IPS-18c (cell line): ENCODE measurements around the gene ZNF57.
"Not testable (repeated sequence)": the region's sequence is repeated elsewhere in the genome, so short reads cannot be mapped to it uniquely, and the experiment has no call there.

Source experiments
- H3K4me3 ChIP-seq: 2 replicates; pipeline ENCODE4 v1.7.0; 2013; ENCODE audit warnings: low read depth, mild to moderate bottlenecking, low read length, moderate library complexity; ENCODE audit not compliant: insufficient read depth
- H3K9me3 ChIP-seq: one replicate; pipeline ENCODE4 v1.6.1; 2013; ENCODE audit warnings: mild to moderate bottlenecking, low read length, moderate library complexity; ENCODE audit not compliant: control insufficient read depth, insufficient read depth

The ZNF57 gene

DNA sequence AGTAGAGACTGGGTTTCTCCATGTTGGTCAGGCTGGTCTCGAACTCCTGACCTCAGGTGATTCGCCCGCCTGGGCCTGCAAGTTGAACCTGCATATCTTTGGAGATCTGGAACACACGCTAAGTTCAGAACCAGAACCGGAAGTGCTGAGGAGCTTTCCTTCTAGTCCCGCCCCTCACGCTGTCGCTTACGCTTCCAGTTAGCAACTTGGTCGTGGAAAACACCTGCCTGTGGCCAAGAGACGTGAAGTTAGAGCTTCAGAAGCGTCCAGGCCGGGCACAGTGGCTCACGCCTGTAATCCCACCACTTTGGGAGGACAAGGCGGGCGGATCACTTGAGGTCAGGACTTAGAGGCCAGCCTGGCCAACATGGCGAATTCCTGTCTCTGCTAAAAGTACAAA is 15.0 kb upstream of the ZNF57 start:
- Histone ChIP-seq H3K9me3 (peaks cover 5% of the 10 kb centered on the region), H3K4me3 (no peak overlapping the region)

DNA sequence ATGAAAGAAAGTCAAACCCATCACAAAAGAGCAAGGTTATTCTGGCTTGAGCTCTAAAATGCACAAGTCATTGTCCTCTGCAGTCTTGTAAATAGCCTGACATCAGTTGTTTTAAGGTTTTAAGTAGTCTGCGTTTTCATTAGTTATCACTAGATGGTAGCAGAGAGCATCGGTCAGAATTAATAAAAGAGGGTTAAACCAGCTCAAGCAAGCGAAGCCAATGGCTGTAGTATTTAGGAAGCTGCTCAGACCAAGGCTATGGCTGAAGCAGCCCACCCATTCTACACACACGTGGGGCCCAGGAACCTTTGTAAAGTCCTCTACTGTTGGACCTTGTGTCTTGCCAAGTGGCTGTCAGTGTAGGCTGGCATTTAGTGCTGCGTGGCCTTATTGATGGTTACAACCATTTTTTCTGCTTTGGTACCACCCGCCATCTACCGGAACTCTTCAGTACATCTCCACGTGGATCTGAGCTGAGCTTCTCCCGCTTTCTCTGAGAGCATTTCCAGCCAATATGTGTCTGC is 13.3 kb upstream of the ZNF57 start:
- peaks cover 2% of the 10 kb centered on the region for H3K9me3 ChIP-seq
- no peak overlapping the region for H3K4me3 ChIP-seq

DNA sequence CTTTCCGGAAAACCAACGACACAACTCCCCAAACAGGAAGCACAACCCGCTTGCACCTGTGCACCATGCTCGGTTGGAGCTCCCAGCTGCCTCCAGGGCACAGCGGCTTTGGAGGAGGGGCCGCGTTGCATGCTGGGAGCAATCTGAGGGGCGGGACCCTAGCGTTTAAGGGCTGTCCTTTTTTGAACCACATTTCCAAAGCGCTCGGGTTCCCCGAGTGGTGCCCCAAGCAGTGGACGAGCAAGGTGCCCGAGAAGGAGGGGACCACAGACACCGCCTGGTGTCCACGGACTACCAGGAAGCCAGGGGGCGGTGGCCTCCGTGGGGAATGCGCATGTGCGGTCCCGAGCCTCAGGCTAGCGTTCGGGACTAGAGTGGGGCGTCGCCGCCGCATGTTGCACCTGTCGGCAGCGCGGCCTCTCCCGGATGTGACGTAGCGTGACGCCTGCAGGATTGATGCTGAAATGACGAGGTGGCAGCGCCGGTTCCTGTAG is 11.9 kb upstream of the ZNF57 start:
- H3K4me3 ChIP-seq: no peak overlapping the region
- H3K9me3 ChIP-seq: peaks cover 2% of the 10 kb centered on the region

DNA sequence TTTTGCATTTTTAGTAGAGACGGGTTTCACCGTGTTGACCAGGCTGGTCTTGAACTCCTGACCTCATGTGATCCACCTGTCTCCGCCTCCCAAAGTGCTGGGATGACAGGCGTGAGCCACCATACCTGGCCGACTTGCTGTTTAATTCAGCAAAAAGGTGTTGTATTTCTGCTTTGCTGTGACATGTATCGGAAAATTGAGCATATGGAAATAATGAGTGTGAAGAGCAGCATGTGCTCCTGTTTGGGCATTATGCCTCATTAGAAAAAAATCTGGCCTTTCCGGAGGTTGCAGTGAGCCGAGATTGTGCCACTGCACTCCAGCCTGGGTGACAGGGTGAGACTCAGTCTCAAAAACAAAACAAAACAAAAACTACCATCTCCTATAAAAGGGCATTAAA is 10.2 kb upstream of the ZNF57 start:
- H3K9me3 ChIP-seq, H3K4me3 ChIP-seq: not testable (repeated sequence)

DNA sequence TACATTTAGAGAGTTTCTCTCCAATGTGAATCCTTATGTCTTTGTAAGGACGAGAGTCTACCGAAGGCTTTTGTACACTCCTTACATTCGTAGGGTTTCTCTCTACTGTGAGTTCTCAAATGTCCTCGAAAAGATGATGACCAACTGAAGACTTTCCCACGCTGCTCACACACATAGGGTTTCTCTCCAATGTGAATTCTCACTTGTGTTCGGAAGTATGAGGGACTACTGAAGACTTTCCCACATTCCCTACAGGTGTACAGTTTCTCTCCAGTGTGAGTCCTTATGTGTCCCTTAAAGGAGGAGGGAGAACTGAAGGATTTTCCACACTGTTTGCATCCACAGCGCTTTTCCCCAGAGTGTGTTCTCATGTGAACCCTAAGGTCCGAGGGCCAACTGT is 4.0 kb upstream of the ZNF57 start:
- peaks cover 2% of the 10 kb centered on the region for H3K9me3 ChIP-seq
- no peak overlapping the region for H3K4me3 ChIP-seq

DNA sequence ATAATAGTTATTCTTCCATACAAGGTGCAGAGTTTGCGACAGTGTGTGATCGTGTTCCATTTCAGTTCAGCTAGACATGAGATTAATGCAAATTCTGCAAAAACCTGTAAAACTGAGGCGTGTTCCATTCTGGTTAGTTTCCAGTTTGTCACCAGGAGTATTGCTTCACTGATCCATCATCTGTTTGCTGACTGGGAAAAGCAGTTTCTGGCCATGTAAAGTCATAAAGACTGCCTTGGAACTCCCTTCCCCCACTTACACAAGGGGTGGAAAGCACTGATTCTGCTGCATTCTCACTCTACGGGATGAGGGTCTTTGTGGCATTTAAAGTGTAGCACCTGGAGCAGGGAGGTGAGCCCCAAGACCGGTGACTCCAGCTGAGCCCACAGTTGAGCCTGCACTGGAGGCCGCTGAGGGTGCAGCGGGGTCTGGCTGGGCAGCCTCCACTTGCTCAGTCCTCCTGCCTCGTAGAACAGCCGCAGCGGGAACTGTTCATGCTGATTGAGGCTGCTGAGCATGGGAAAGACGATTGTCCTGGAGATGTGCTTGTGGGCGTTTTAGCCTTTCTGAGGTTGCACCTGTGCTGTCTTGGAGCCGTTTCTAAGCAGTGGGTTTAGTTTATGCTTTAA is 2.0 kb downstream of the ZNF57 start:
- Histone ChIP-seq H3K4me3 (no peak overlapping the region), H3K9me3 (peaks cover 2% of the 10 kb centered on the region)

DNA sequence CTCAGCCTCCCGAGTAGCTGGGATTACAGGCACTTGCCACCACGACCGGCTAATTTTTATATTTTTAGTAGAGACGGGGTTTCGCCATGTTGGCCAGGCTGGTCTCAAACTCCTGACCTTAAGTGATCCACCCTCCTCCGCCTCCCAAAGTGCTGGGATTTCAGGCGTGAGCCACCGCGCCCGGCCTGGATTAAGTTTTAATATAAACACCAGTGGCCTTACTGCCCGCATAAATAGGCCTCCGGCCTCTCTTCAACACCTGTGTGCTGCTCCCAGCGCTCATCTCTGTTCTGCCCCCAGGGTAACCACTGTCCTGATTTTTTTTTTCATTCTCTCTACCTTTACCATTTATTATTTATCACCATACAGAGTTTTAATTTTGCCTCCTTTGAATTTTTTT is 2.6 kb downstream of the ZNF57 start:
- not testable (repeated sequence) for H3K4me3 ChIP-seq, H3K9me3 ChIP-seq

DNA sequence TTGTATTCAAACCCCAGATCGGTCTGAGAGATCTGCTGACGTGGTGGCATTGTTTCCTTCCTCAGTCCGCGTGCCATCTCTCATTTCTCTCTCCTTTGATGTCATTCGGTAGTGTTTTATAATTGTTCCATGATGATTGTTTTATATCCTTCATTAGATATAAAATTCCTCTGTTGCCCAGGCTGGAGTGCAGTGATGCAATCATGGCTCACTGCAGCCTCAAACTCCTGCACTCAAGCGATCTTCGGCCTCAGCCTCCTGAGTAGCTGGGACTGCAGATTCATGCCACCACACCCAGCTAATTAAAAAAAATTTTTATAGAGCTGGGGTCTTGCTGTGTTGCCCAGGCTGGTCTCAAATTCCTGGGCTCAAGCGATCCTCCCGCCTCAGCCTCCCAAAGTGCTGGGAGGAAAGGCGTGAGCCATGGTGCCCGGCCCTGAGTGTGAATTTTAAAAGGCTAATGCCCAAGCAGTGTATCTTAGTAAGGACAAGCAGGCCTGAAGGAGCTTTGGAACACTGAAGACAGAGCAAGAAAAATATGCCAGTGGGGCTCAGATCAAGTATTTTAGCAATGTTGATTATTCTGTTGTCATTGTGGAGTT is 5.3 kb downstream of the ZNF57 start:
- Histone ChIP-seq H3K4me3 (no peak overlapping the region), H3K9me3 (peaks cover 2% of the 10 kb centered on the region)

DNA sequence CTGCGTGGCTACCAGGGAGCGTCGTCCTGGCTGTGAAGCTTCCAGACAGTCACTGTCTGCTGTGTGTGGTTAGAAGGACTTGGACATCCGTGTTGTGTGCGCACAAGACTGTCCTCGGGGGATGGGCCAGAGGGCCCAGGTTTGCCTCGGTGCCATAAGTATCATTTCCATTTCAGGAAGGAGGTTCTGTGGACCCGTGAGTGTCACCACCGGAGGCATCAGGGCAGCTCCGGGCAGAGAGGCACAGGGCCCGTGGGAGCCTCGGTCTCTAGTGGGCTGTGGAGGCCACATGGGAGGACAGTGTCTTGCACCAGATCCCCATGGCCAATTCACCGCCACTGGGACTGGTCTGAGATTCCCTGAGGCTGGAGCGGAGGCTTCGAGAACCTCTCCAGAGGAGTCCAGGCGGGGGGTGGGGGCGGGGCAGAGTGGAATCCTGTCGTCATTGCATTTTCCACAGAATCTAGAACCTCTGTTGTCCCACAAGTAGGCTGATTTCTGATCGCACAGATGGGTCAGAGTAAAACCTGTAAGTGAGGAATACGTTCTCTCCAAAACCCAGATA is 6.0 kb downstream of the ZNF57 start:
- H3K4me3 ChIP-seq: no peak overlapping the region
- peaks cover 2% of the 10 kb centered on the region for H3K9me3 ChIP-seq

DNA sequence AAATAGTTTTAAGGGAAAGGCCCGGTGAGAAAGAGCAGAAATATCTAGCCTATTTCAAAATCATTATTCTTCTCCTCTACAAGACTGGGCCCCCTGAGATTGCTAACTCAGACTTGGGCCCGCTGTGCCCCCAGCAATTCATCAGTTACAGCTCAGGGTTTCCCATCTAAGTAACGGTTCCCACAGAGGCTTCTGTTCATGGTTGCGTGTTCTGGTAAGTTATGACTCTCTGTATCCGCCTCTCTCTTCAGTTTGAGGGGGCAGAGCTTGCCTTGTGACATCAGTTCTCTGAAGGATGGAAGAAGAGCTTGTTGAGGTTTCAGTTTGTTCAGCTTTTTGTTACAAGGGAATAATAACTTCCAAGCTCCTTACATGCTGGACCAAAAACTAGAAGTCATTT is 11.6 kb downstream of the ZNF57 start:
- peaks cover 17% of the 10 kb centered on the region for H3K9me3 ChIP-seq
- no peak overlapping the region; the same call in 1 of the 2 replicates for H3K4me3 ChIP-seq

DNA sequence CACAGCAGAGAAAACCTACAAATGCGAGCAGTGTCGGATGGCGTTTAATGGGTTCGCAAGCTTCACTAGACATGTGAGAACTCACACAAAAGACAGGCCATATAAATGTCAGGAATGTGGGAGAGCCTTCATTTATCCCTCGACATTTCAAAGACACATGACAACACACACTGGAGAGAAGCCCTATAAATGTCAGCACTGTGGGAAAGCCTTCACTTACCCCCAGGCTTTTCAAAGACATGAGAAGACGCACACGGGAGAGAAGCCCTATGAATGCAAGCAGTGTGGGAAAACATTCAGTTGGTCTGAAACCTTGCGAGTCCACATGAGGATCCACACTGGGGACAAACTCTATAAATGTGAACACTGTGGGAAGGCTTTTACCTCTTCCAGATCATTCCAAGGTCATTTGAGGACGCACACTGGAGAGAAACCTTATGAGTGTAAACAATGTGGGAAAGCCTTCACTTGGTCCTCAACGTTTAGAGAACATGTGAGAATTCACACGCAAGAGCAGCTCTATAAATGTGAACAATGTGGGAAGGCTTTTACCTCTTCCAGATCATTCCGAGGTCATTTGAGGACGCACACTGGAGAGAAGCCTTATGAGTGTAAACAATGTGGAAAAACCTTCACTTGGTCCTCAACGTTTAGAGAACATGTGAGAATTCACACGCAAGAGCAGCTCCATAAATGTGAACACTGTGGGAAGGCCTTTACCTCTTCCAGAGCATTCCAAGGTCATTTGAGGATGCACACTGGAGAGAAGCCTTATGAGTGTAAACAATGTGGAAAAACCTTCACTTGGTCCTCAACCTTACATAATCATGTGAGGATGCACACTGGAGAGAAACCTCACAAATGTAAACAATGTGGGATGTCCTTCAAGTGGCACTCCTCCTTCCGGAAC is 16.8 kb downstream of the ZNF57 start:
- H3K4me3 ChIP-seq: no peak overlapping the region

DNA sequence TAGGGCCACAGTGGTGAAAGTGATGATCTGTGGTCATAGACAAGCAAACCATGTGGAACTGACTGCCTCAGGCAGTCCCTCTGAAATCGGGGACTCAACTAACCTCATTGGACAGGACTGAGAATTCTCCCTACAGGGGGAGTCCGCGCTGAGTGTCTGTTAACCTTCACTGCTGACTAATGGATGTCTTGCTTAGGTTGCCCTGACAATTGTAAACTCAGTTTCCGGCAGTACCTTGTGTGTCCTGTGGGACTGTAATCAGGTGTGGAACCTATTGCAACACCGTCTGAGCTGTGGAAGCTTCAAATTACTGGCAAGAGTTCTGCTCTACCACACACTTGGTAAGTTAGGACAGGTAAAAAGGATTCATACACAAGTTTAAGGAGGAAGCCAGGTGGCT is 22.3 kb downstream of the ZNF57 start:
- H3K9me3 ChIP-seq: peaks cover under 1% of the 10 kb centered on the region

More for the DNA sequence above, 16.8 kb downstream of the ZNF57 start:
- H3K9me3 ChIP-seq: peaks cover 22% of the 10 kb centered on the region

DNA sequence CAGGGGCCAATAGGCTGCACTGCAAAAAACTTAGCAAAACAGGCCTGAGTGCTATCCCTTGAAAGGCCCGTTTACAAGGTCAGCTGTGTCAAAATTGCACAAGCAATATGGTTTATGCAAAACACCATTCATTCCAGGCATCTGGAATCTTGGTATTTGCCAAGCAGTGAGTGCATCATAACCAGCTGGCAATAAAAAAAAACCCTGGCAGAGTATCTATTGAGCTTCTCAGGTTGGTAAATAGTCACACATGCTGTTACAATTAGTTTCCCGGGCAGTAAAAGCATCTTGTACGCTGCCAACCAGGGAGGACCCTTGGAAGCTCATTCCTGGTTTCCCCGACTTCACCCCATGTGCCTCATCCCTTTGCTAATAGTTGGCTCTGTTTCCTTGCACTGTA is 22.8 kb downstream of the ZNF57 start:
- no peak overlapping the region for H3K4me3 ChIP-seq
- H3K9me3 ChIP-seq: no peaks in the 10 kb centered on the region

More for the DNA sequence above, 22.3 kb downstream of the ZNF57 start:
- no peak overlapping the region for H3K4me3 ChIP-seq

DNA sequence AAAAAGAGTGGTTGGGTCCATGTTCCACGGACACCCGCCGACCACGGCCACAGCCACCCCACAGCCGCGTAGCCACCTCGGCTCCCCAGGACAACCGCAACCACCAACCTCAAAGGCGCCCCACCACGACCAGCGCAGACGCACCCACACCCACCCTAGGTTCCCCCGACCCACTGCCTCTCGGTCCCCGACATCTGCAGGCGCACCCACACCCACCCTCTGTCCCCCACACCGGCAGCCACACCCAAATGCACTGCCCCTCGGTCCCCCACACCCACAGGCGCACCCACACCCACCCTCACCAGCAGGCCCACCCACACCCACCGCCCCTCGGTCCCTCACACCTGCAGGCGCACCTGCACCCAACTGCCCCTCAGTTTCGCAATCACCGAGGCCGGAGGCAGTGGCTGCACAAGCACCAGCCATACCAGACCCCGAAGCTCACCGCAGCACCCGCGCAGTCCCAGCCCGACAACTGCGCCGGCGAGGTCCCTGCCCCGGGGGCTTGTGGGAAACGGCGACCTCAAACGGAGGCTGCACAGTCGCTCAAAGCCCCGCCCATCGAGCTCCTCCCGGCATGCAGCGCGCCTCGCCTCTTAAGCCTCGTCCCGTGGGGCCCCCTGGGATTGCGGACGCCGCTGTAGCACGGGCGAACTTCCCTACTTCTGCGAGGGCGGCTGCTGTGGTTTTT is 25.8 kb downstream of the ZNF57 start:
- H3K9me3 ChIP-seq: peaks cover 3% of the 10 kb centered on the region
- H3K4me3 ChIP-seq: no peak overlapping the region

DNA sequence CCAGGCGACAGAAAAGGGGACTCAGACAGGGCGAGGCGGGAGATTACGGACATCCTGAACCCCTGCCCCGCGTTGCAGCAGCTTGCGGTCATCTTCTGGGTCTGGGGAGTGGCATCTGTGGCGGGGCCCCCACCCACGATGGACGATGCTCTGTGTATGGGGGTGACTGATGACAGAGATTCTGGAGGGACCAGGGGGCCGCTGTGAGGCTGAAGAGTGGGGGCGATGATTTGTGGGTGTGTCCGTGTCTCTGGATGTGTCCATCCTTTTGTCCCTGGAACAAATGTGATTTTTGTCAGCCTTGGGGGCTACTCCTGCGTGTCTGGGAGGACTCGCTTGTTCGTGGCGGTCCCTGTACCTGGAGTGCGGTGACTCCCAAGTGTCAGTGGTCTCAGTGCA is 26.3 kb downstream of the ZNF57 start:
- Histone ChIP-seq H3K4me3 (no peak overlapping the region), H3K9me3 (peaks cover 3% of the 10 kb centered on the region)

DNA sequence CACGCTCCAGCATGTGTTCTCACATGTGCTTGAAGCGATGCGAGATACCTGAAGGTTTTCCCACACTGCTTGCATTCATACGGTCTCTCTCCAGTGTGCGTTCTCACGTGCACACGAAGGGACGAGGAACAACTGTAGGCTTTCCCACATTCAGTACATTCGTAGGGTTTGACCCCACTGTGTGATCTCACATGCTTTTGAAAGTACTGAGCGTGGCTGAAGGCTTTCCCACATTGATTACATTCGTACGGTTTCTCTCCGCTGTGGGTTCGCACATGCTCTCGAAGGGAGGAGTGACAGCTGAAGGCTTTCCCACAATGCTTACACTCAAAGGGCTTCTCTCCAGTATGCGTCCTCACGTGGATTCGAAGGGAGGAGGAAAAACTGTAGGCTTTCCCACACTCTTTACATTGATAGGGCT is 32.8 kb downstream of the ZNF57 start:
- Histone ChIP-seq H3K9me3 (peaks cover 31% of the 10 kb centered on the region), H3K4me3 (no peak overlapping the region)

DNA sequence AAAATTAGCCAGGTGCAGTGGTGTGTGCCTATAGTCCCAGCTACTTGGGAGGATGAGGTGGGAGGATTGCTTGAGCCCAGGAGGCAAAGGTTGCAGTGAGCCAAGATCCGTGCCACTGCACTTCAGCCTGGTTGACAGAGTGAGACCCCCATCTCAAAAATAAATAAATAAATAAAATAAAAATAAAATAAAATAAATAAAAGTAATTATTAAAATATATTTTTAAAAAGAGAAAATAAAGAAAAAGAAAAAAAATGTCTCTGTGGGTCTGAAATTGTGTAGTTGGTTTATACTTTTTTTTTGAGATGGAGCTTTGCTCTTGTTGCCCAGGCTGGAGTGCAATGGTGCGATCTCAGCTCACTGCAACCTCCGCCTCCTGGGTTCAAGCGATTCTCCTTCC is 35.1 kb downstream of the ZNF57 start:
- not testable (repeated sequence) for H3K4me3 ChIP-seq
- peaks cover 31% of the 10 kb centered on the region for H3K9me3 ChIP-seq
